Astrocyte (in vitro differentiated cells and primary cell): Measurements from ENCODE around the gene PSME3IP1.
"Not testable (repeated sequence)": the region's sequence is repeated elsewhere in the genome, so short reads cannot be mapped to it uniquely, and the experiment has no call there.

Experiments used
- CTCF ChIP-seq: IDR thresholded peaks from 2 replicates; pipeline ENCODE4 v1.5.1; 2011; ENCODE audit warnings: low read depth, mild to moderate bottlenecking, inconsistent platforms, low read length, moderate library complexity; ENCODE audit not compliant: insufficient read depth
- EZH2 ChIP-seq: IDR thresholded peaks from 2 replicates; pipeline ENCODE4 v1.6.1; 2012; ENCODE audit warnings: mild to moderate bottlenecking, low read length, inconsistent platforms; ENCODE audit not compliant: insufficient read depth

- TF ChIP-seq CTCF, EZH2: not testable (repeated sequence)
These were observed 15.1 kb upstream of the PSME3IP1 start for GRCh38 chr16:57200926-57201325.
